ENCODE data around the gene LPCAT3.

LPCAT3 gene

DNA sequence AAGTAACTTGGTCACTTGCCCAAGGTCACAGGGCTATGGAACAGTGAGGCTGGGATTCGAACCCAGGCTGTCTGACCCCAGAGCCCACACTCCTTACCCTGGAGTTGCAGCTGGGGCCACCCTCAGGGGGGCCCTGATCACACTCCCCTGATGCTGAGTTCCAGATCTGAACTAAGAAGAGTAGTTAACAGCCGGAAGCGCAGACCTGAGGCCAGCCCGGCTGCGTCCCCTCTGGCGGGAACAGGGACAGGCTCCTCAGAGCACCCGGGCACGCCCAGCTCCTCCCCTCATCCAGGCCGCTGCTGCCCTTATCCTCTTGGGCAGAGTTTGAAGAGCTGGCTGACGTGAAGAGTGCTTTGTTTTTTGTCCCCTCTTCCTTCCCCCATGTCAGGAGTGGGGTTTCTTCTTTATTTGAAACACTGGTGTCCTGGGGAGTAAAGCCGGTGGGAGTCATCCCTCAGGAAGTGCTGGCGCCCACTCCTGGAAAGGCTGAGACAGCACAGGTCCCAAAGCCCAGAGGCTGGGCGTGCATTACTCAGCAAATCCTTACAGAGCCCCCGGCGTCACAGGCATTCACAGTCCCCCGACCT, 56.5 kb downstream of the LPCAT3 start (continued):
- no peak for TF ChIP-seq ZNF202 (tag by site-specific recombination; IDR thresholded peaks at IDR 0.05; ENCODE audit: borderline replicate concordance)
- no peak for TF ChIP-seq ZNF585B (tag by site-specific recombination; IDR thresholded peaks at IDR 0.05)
- TF ChIP-seq ZBTB17 (tag by site-specific recombination; IDR thresholded peaks at IDR 0.05): peak; percentile 73
- TF ChIP-seq KLF1 (tag by site-specific recombination; IDR thresholded peaks at IDR 0.05): 0 out of 2 replicates have a peak, but pooled peaks have one; percentile 8
- TF ChIP-seq ZNF184 (tag by site-specific recombination; IDR thresholded peaks at IDR 0.05): 0 out of 2 replicates have a peak, but pooled peaks have one; percentile 4
- TF ChIP-seq ZNF610 (tag by site-specific recombination; IDR thresholded peaks at IDR 0.05; ENCODE audit: borderline replicate concordance): 0 out of 2 replicates have a peak, but pooled peaks have one; percentile 47
- TF ChIP-seq ZBTB20 (tag by site-specific recombination; IDR thresholded peaks at IDR 0.05): peak; percentile 92
- TF ChIP-seq ZNF473 (tag by site-specific recombination; IDR thresholded peaks at IDR 0.05): no peak

GRCh38 chr12:6961278-6961694, 57.0 kb downstream of the LPCAT3 start:
- CTCF ChIA-PET: interaction anchor here (0.6 to 7.7 kb wide), 11 partner anchors 8 to 152 kb away, joined by 3 to 138 read pairs (median 4); partner anchors contain the start of genes C12orf57, C1RL, PTPN6 and RNU7-1
- TF ChIP-seq ZNF776 (tag by site-specific recombination; IDR thresholded peaks at IDR 0.05; ENCODE audit: borderline replicate concordance) (no peak), SP2 (tag by site-specific recombination; IDR thresholded peaks at IDR 0.05) (peak; percentile 65), ZNF341 (tag by site-specific recombination; IDR thresholded peaks at IDR 0.05; ENCODE audit: low read depth) (no peak), ZNF600 (tag by site-specific recombination; IDR thresholded peaks at IDR 0.05) (peak; percentile 81), ZNF391 (tag by site-specific recombination; IDR thresholded peaks at IDR 0.05; ENCODE audit: borderline replicate concordance, low read depth) (no peak), ZNF513 (tag by site-specific recombination; IDR thresholded peaks at IDR 0.05) (no peak), TCF7L2 (IDR thresholded peaks at IDR 0.05; ENCODE audit: borderline replicate concordance, low read depth, low read length) (no peak), ZNF610 (tag by site-specific recombination; IDR thresholded peaks at IDR 0.05; ENCODE audit: borderline replicate concordance) (no peak), ZSCAN23 (tag by site-specific recombination; IDR thresholded peaks at IDR 0.05) (no peak), ZNF514 (tag by site-specific recombination; IDR thresholded peaks at IDR 0.05) (no peak), MZF1 (tag by site-specific recombination; IDR thresholded peaks at IDR 0.05; ENCODE audit: borderline replicate concordance) (no peak), ZBTB21 (tag by site-specific recombination; IDR thresholded peaks at IDR 0.05) (no peak), ZNF792 (tag by site-specific recombination; IDR thresholded peaks at IDR 0.05) (no peak), BCL6B (tag by site-specific recombination; IDR thresholded peaks at IDR 0.05) (no peak), ZNF791 (tag by site-specific recombination; IDR thresholded peaks at IDR 0.05) (no peak), ZNF132 (tag by site-specific recombination; IDR thresholded peaks at IDR 0.05; ENCODE audit: borderline replicate concordance) (no peak), IKZF3 (tag by site-specific recombination; IDR thresholded peaks at IDR 0.05) (no peak)
- TF ChIP-seq, protein P1, sequence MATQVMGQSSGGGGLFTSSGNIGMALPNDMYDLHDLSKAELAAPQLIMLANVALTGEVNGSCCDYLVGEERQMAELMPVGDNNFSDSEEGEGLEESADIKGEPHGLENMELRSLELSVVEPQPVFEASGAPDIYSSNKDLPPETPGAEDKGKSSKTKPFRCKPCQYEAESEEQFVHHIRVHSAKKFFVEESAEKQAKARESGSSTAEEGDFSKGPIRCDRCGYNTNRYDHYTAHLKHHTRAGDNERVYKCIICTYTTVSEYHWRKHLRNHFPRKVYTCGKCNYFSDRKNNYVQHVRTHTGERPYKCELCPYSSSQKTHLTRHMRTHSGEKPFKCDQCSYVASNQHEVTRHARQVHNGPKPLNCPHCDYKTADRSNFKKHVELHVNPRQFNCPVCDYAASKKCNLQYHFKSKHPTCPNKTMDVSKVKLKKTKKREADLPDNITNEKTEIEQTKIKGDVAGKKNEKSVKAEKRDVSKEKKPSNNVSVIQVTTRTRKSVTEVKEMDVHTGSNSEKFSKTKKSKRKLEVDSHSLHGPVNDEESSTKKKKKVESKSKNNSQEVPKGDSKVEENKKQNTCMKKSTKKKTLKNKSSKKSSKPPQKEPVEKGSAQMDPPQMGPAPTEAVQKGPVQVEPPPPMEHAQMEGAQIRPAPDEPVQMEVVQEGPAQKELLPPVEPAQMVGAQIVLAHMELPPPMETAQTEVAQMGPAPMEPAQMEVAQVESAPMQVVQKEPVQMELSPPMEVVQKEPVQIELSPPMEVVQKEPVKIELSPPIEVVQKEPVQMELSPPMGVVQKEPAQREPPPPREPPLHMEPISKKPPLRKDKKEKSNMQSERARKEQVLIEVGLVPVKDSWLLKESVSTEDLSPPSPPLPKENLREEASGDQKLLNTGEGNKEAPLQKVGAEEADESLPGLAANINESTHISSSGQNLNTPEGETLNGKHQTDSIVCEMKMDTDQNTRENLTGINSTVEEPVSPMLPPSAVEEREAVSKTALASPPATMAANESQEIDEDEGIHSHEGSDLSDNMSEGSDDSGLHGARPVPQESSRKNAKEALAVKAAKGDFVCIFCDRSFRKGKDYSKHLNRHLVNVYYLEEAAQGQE (tag by site-specific recombination; IDR thresholded peaks at IDR 0.05): no peak
- TF ChIP-seq, protein P2, sequence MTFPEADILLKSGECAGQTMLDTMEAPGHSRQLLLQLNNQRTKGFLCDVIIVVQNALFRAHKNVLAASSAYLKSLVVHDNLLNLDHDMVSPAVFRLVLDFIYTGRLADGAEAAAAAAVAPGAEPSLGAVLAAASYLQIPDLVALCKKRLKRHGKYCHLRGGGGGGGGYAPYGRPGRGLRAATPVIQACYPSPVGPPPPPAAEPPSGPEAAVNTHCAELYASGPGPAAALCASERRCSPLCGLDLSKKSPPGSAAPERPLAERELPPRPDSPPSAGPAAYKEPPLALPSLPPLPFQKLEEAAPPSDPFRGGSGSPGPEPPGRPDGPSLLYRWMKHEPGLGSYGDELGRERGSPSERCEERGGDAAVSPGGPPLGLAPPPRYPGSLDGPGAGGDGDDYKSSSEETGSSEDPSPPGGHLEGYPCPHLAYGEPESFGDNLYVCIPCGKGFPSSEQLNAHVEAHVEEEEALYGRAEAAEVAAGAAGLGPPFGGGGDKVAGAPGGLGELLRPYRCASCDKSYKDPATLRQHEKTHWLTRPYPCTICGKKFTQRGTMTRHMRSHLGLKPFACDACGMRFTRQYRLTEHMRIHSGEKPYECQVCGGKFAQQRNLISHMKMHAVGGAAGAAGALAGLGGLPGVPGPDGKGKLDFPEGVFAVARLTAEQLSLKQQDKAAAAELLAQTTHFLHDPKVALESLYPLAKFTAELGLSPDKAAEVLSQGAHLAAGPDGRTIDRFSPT (tag by site-specific recombination; IDR thresholded peaks at IDR 0.05): peak; percentile 73

More at GRCh38 chr12:6961278-6961694, 57.0 kb downstream of the LPCAT3 start:
- peak overlapping the region; percentile 45 for H3K27ac ChIP-seq (ENCODE audit: extremely low read depth, low read depth, low read length)
- POLR2A ChIA-PET: interaction anchor here (1.0 to 3.2 kb wide), 3 partner anchors 16 to 195 kb away, joined by 6 to 22 read pairs (median 6); partner anchors contain the start of genes C12orf57, PTMS and RNU7-1
- H3K36me3 ChIP-seq (ENCODE audit: control insufficient read depth in 2 of 2, insufficient read depth in 1 of 2, low read length in 2 of 2): peaks cover 0 to 24% of the 10 kb centered on the region in 2 experiments; a peak in 1 of 3 replicates
- H3K4me1 ChIP-seq (ENCODE audit: control insufficient read depth, insufficient read depth, low read length): peaks cover 2% of the 10 kb centered on the region; the same call in 1 of the 2 replicates
- H3K4me3 ChIP-seq (ENCODE audit: low read depth, low read length): no peak overlapping the region
- no peaks in the 10 kb centered on the region for H3K9me3 ChIP-seq (ENCODE audit: control insufficient read depth, insufficient read depth, low read depth, low read length)

All from HEK293 (cell line).